OCI-LY7 (cell line): Measurements from ENCODE around the gene NMT1. TPM values are rescaled to one million over a fixed set of nuclear protein-coding genes. Genes with fewer than 3 reads are reported as not detected.

Source experiments
- BruUV-seq: library from RNA; stranded (reverse); fragments of 400-500 nt; replicated peaks from 2 replicates; lab custom pipeline; 2021; lab: Mats Ljungman, UMichigan
- CTCF ChIA-PET: fragments of 300-600 bp; sonication (Branson Sonifier 250); formaldehyde crosslinking; loops from one replicate; lab custom pipeline; 2022; ENCODE audit warnings: antibody characterized with exemption; ENCODE audit not compliant: unreplicated experiment; lab: Charles Lee
- POLR2A ChIA-PET: fragments of 300-600 bp; sonication (Branson Sonifier 250); formaldehyde crosslinking; loops from one replicate; lab custom pipeline; 2022; ENCODE audit warnings: antibody characterized with exemption; lab: Charles Lee
- DNase-seq: peaks from one replicate; pipeline ENCODE4 v3.0.0-alpha.2; 2015; ENCODE audit warnings: low spot score
- H2AFZ ChIP-seq: fragments of 200-600 bp; sonication (generic), shearing (Covaris generic); 2 replicates; pipeline ENCODE4 v1.6.1; 2014; ENCODE audit warnings: mild to moderate bottlenecking, antibody characterized with exemption, low read length, moderate library complexity
- H3K27ac ChIP-seq: fragments of 200-600 bp; sonication (generic); 2 replicates; pipeline ENCODE4 v1.5.1; 2014; ENCODE audit warnings: mixed run types, low read depth, mild to moderate bottlenecking, moderate library complexity, low read length, inconsistent platforms; ENCODE audit not compliant: poor library complexity, severe bottlenecking
- H3K36me3 ChIP-seq: fragments of 200-600 bp; sonication (generic); 2 replicates; pipeline ENCODE4 v1.6.1; 2014; ENCODE audit warnings: mild to moderate bottlenecking, antibody characterized with exemption, low read length, moderate library complexity, mixed read lengths; ENCODE audit not compliant: insufficient read depth
- H3K4me1 ChIP-seq: fragments of 200-600 bp; sonication (generic); 2 replicates; pipeline ENCODE4 v1.5.1; 2014; ENCODE audit warnings: mild to moderate bottlenecking, low read length; ENCODE audit not compliant: insufficient read depth, poor library complexity, severe bottlenecking
- H3K4me2 ChIP-seq: fragments of 200-600 bp; sonication (generic); 2 replicates; pipeline ENCODE4 v1.6.1; 2014; ENCODE audit warnings: mild to moderate bottlenecking, low read length
- H3K4me3 ChIP-seq: fragments of 200-600 bp; sonication (generic); 2 replicates; pipeline ENCODE4 v1.5.1; 2014; ENCODE audit warnings: mild to moderate bottlenecking, low read depth, low read length; ENCODE audit not compliant: poor library complexity, severe bottlenecking
- H3K79me2 ChIP-seq: fragments of 200-600 bp; sonication (generic); 2 replicates; pipeline ENCODE4 v1.6.1; 2016; ENCODE audit warnings: low read depth, mild to moderate bottlenecking, low read length, moderate library complexity, mixed read lengths; ENCODE audit not compliant: insufficient read depth
- H3K9me2 ChIP-seq: fragments of 200-600 bp; sonication (generic); 2 replicates; pipeline ENCODE4 v1.6.1; 2016; ENCODE audit warnings: mild to moderate bottlenecking, low read length, mixed read lengths; ENCODE audit not compliant: insufficient read depth
- H3K9me3 ChIP-seq: fragments of 200-600 bp; sonication (generic); 2 replicates; pipeline ENCODE4 v1.6.1; 2014; ENCODE audit warnings: mild to moderate bottlenecking, mixed run types, low read length, mixed read lengths
- H4K20me1 ChIP-seq: fragments of 200-600 bp; sonication (generic); 2 replicates; pipeline ENCODE4 v1.6.1; 2014; ENCODE audit warnings: mild to moderate bottlenecking, antibody characterized with exemption, low read length, moderate library complexity, mixed read lengths; ENCODE audit not compliant: insufficient read depth
- EZH2phosphoT487 ChIP-seq: fragments of 200-600 bp; sonication (generic); IDR thresholded peaks from 2 replicates; pipeline ENCODE4 v1.6.1; 2018; ENCODE audit warnings: low read depth, borderline replicate concordance, mild to moderate bottlenecking, mixed run types, antibody characterized with exemption, low read length, moderate library complexity, mixed read lengths
- intact Hi-C: fragments of 100-400 bp; cut with micrococcal nuclease; formaldehyde crosslinking; loops from one replicate; pipeline ENCODE4 v1.10.0; 2022; ENCODE audit not compliant: unreplicated experiment
- total RNA-seq, 2 experiments: library from RNA; depleted of rRNA in 1 of 2; stranded (reverse); fragments of >200 nt in 1 of 2; shearing (Covaris generic) in 1 of 2; gene quantifications; 2 replicates each; pipeline ENCODE4 v1.2.3, GENCODE V29; 2014 to 2022
- TF ChIP-seq, protein P1 (sequence below): fragments of 200-600 bp; sonication (generic); conservative IDR thresholded peaks from 2 replicates; pipeline ENCODE4 v1.5.1; 2014; ENCODE audit warnings: mild to moderate bottlenecking, antibody characterized with exemption, low read length, moderate library complexity, mixed read lengths

NMT1 gene
- total RNA-seq, 2 experiments from 2014 or later = 82.3 to 134 TPM

DNA sequence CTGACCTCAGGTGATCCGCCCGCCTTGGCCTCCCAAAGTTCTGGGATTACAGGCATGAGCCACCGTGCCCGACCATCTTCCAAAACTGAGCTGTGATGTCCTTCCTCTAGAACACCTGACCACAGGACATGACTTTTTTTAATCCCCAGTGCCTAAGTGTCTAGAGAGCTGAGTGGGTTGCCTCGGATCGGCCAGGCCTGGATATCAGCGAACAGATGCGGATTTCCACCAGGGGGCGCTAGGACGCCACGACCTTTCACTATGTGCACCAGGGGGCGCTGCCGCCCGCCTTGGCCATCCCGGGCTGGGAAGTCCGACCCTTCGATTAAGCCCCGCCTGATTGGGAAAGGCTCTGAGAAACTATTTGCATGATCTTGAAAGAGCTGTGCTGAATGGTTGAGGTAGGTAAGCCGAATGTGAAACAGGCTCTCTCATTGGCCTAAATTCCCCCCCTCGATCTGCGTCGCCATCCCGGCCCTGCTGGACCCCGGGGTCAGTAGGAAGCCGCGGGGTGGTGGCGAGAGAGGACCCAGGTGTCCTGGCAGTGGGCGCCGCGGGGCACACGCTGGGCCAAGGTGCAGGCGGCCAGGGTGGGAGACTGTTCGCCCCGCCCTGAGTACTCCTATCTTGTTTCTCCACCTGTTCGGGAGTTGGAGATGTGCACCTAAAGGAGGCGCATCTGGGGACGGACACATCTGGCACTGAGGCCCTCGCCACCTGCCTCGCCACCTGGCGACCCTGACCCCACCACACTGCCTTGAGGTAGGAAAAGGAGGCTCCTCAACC is 74.3 kb downstream of the NMT1 start, which contains the start of gene ACBD4:
ACBD4 (plus strand) TSS at position 496 of the 786 bp plus-strand sequence. CDS start 458 bp downstream, outside the sequence.
- ChIA-PET CTCF (interaction anchor here (0.6 to 1.2 kb wide), 10 partner anchors 10 to 215 kb away, joined by 3 to 9 read pairs (median 4); no protein-coding TSS in a partner anchor), POLR2A (interaction anchor here (0.6 to 1.4 kb wide), 5 partner anchors 14 to 99 kb away, joined by 3 to 5 read pairs (median 3); no protein-coding TSS in a partner anchor)
- H3K9me2 ChIP-seq = no peaks in the 10 kb centered on the region
- H3K4me2 ChIP-seq = peak within 1 kb of the TSS; percentile 95
- H3K9me3 ChIP-seq = no peaks in the 10 kb centered on the region
- intact Hi-C loops = loop anchor here (1.0 kb wide), 3 partner anchors 12 to 63 kb away; partner anchors contain the start of gene HEXIM2
- no peaks in the 10 kb centered on the region for H4K20me1 ChIP-seq
- no peak within 1 kb of the TSS for H3K27ac ChIP-seq
- H3K4me1 ChIP-seq = peaks cover 18% of the 10 kb centered on the region
- TF ChIP-seq EZH2phosphoT487 = no peak
- TF ChIP-seq, protein P1, sequence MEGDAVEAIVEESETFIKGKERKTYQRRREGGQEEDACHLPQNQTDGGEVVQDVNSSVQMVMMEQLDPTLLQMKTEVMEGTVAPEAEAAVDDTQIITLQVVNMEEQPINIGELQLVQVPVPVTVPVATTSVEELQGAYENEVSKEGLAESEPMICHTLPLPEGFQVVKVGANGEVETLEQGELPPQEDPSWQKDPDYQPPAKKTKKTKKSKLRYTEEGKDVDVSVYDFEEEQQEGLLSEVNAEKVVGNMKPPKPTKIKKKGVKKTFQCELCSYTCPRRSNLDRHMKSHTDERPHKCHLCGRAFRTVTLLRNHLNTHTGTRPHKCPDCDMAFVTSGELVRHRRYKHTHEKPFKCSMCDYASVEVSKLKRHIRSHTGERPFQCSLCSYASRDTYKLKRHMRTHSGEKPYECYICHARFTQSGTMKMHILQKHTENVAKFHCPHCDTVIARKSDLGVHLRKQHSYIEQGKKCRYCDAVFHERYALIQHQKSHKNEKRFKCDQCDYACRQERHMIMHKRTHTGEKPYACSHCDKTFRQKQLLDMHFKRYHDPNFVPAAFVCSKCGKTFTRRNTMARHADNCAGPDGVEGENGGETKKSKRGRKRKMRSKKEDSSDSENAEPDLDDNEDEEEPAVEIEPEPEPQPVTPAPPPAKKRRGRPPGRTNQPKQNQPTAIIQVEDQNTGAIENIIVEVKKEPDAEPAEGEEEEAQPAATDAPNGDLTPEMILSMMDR = peak; percentile 100
- H3K36me3 ChIP-seq = no peaks in the 10 kb centered on the region
- H3K4me3 ChIP-seq = peak within 1 kb of the TSS; percentile 71
- BruUV-seq = TSS peak; percentile 65
- H3K79me2 ChIP-seq = no peaks in the 10 kb centered on the region
- peak within 1 kb of the TSS; percentile 63 for H2AFZ ChIP-seq
- DNase-seq = peak; percentile 98

DNA sequence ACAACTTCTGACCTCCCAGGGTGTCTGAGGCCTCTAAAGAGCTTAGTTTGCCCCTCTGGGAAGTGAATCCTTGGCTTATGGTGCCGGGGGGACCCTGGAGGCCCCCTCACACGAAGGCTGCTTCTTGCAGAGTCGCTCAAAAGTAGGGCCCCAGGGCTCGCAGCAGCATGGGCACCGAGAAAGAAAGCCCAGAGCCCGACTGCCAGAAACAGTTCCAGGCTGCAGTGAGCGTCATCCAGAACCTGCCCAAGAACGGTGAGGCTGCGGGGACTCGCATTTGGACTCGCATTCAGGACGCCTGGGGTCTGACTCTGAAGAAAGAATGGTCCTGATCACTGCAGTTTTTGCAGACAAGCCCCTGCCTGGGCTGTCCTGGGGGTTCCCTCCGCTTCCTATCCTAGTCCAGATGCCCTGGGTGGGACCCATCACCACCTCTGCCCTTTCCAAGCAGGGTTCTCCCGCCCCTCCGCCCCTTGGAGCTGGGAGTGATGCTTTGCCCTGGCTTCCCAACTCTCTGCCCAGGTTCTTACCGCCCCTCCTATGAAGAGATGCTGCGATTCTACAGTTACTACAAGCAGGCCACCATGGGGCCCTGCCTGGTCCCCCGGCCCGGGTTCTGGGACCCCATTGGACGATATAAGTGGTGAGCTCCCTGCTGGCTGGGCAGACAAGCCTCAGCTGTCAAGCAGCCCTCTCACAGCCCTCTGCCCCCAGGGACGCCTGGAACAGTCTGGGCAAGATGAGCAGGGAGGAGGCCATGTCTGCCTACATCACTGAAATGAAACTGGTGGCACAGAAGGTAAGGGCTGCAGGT is 75.1 kb downstream of the NMT1 start:
- ChIA-PET POLR2A (interaction anchor here (0.6 to 1.4 kb wide), 5 partner anchors 13 to 100 kb away, joined by 3 to 5 read pairs (median 3); no protein-coding TSS in a partner anchor), CTCF (interaction anchor here (0.6 to 1.2 kb wide), 9 partner anchors 9 to 216 kb away, joined by 3 to 9 read pairs (median 4); no protein-coding TSS in a partner anchor)
- Histone ChIP-seq H3K27ac (no peak overlapping the region), H3K79me2 (no peaks in the 10 kb centered on the region), H3K4me2 (peak overlapping the region; percentile 95), H3K4me3 (peak overlapping the region; percentile 71), H2AFZ (peak overlapping the region; percentile 63), H3K9me2 (no peaks in the 10 kb centered on the region), H3K4me1 (peaks cover 18% of the 10 kb centered on the region), H3K36me3 (no peaks in the 10 kb centered on the region), H4K20me1 (no peaks in the 10 kb centered on the region), H3K9me3 (no peaks in the 10 kb centered on the region)
- TF ChIP-seq, protein P1 = no peak
- TF ChIP-seq EZH2phosphoT487 = no peak
- intact Hi-C loops = loop anchor here (1.0 kb wide), 3 partner anchors 11 to 62 kb away; partner anchors contain the start of gene HEXIM2
- BruUV-seq = no TSS peak
- no peak for DNase-seq
